Left colon (tissue), 2 donors: ENCODE results near the gene NAGLU. TPM values are rescaled to one million over a fixed set of nuclear protein-coding genes. Genes with fewer than 3 reads are reported as not detected.

ENCODE experiments used
- ATAC-seq: fragments of 200-7000 bp; cut with Tn5 transposase; one replicate; pipeline ENCODE4 v1.9.1; 2020; ENCODE audit warnings: mild to moderate bottlenecking, moderate library complexity
- DNase-seq, 2 donors: peaks; one replicate each; pipeline ENCODE4 v3.0.0-alpha.2; 2020
- intact Hi-C, 2 donors: fragments of 100-400 bp; cut with DNase I in 1 of 2; cut with micrococcal nuclease in 1 of 2; formaldehyde crosslinking; loops; one replicate each; pipeline versions ENCODE4 v1.11.2 to v1.14.0; 2022; cut with DNase I, micrococcal nuclease
- long read RNA-seq: library from polyadenylated mRNA; unstranded; transcript quantifications from one replicate; pipeline ENCODE4 v2.0.0, GENCODE V29; 2021
- total RNA-seq, 2 donors: library from RNA; stranded (reverse); fragmentation: NEBNext Ultra II Directional; extraction: Animal tissue kit (Norgen Biotek cat#: 25700); gene quantifications; one replicate each; pipeline ENCODE4 v1.2.1, GENCODE V29; 2021
- donor health status: DM: no; HTN: no; CAD: no.
- donor health status: DM: yes; HTN: yes; CAD: no.

Gene NAGLU
- total RNA-seq: 10 to 100 TPM; 36.5 to 45.9 TPM
- long read RNA-seq, transcript NAGLU-201 (6 exons, 2,544 nt): major isoform, 97 of 160 reads
- long read RNA-seq, partial matches to known transcripts: 44 of 160 reads
- long read RNA-seq, other reads (novel, unspliced or antisense): 16 of 160 reads

DNA sequence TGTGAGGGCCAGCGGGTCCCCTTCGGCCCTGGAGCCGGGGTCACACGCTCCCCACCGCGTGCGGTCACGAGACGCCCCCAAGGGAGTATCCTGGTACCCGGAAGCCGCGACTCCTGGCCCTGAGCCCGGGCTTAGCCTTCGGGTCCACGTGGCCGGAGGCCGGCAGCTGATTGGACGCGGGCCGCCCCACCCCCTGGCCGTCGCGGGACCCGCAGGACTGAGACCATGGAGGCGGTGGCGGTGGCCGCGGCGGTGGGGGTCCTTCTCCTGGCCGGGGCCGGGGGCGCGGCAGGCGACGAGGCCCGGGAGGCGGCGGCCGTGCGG is at the start of gene NAGLU:
NAGLU (plus strand) TSS at position 194 of the 324 bp plus-strand sequence; CDS start at position 226, 32 bp downstream.
- intact Hi-C loops: no loop called here
- ATAC-seq (peak; percentile 79), DNase-seq (peak; percentile 97 to 99)

DNA sequence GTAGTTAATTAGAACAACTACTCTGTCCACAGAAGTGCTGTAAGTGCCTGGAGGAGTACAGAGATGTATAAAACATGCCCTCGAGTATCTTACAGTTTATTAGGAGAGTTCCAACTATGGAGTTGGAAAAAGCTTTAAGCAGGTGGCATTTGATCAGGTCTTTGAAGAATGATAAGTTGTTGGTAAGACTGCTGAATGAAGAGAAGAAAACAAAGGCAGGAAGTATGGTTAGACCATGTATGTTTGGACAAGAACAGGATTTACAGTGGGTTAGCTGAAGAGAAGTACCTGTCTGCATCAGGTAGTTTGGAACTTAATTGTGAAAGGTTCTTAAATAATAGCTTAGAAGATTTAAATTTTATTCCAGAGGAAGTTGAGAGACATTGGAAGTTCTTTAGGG is 48.0 kb upstream of the NAGLU start:
- intact Hi-C loops: no loop called here
- ATAC-seq (no peak), DNase-seq (no peak)

DNA sequence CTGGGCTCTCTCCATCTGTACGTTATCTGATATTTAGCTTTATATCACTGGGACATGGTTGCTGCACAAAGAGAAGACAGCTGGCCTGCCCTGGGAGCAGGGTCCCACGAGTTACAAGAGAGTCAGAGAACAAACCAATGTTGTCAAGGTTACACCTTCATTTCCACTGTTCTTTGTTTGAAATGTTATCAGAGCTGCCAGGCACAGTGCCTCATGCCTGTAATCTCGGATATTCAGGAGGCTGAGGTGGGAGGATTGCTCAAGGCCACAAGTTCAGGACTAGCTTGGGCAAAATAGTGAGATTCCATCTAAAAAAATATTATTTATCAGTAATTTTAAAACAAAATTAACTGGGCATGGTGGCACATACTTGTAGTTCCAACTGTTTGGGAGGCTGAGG is 42.7 kb upstream of the NAGLU start:
- no peak for ATAC-seq
- intact Hi-C loops: no loop called here
- DNase-seq: no peak

DNA sequence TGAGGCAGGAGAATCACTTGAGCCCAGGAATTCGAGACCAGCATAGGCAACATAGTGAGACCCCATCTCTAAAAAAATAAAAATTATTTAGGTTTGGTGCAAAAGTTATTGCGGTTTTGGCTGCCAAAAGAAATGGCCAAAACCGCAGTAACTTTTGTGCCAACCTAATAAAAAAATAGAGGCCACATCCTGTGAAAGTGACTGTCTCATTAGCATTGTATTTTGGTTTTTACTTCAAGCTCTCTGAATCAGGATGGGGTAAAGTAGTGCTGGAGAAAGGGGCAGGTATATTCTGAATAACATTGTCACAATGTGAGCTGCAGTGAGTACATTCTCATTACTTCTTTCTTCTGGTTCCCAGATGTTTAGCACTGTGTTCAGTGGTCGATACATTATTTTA is 41.4 kb upstream of the NAGLU start:
- intact Hi-C loops: no loop called here
- ATAC-seq (no peak), DNase-seq (no peak)

DNA sequence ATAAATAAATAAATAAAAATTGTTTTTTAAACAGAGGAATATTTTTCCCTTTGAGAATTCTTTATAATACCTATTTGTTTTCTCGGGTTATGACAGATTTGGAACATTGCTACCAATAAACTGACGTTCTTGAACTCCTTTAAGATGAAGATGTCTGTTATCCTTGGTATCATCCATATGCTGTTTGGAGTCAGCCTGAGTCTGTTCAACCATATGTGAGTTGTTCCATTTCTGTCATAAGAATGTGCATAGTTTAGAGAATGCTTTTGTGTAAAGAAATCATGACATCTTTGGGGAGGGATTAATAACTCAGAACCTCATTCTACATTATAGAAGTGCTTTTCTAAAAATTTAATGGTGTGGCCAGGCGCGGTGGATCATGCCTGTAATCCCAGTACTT is 37.2 kb upstream of the NAGLU start:
- DNase-seq (no peak), ATAC-seq (no peak)
- intact Hi-C loops: no loop called here

DNA sequence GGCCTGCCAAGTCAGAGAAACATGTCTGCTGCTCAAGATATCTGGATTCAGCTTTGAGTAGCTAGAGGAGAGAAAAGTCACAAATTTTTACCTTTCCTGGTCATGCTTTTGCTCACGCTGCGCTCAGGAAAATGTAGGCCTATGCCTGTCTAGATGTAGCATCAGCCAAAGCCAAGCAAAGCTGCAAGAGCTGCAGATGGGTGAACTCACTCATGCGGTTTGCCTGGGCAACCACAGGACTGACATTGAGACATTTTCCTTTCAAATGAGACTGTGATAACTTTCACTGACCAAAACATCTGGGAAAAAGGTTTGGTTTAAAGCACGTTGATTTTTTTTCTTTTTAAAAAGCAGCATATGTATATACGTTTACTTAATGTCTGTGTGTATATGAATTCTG is 34.0 kb upstream of the NAGLU start:
- ATAC-seq (no peak), DNase-seq (no peak)
- intact Hi-C loops: no loop called here

DNA sequence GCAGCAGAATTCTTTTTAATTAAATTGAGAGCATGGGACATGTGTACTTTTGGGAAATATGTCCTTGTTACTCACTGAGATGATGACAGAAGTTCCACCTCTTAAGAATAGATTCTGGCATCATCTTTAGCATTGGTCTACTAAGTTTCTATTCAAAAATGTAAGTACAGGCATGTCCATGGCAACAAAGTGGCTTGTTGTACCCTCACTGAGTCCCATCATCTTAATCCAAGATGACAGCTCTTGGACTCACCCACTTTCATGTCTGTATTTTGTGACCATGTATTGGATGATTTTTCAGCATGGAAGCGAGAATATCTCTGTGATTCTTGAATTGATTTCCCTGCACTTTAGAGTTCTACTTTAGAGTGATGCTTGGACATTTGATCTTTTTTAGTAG is 33.1 kb upstream of the NAGLU start:
- DNase-seq (no peak), ATAC-seq (no peak)
- intact Hi-C loops: no loop called here

DNA sequence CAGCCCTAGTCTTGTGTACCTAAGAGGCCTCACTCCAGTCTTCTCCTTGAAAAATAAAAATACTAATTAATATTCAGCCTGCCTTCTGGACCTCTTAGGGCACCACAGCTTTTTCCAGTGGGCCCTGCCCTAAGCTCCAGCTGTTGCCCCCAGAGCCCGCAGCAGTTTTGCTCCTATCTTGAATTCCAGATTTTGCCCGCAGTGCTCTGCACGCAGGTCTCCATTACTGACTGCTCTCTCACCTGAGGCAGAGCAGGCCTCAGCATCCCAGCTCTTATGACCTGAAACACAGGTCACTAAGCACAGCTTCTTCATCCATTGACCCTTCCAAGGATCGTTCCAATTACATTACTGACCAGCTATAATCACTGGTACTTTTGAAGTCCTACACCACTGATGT is 28.4 kb upstream of the NAGLU start:
- intact Hi-C loops: no loop called here
- DNase-seq: no peak
- no peak for ATAC-seq

DNA sequence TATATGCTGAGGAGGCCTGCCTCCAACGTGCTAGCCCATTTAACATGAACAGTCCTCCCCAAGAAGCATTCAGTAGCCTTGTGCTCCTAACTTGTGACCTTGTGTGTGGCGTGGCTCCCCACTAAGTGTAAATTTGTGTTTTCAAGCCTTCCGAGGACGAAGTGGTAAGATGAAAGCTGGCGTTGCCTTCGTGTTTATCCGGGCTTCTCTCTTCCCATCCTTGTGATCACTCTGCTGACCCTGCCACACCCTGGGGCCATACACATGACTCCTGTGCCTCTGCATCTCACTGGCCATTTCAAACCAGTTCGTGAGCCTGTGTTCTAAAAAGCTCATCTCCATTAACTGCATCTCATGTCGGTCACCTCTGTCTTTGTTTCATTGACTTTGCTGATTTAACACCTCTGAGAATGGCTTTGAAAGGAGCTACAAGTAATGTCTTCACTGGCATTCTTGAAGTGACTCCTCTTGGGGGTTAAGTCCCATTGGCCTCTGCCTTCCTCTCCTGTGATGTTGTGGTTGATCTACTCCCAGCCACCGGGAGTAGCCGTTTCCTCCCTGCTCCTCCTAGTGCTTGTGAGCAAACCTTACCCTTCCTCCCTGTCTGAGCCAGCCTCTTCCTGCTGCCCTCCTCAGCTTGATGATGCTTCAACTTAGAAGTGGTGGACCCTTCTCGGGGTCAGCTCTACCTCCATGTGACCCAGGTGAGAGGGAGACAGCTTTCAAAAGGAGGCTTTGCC is 27.4 kb upstream of the NAGLU start:
- no peak for DNase-seq
- intact Hi-C loops: no loop called here
- ATAC-seq: no peak

DNA sequence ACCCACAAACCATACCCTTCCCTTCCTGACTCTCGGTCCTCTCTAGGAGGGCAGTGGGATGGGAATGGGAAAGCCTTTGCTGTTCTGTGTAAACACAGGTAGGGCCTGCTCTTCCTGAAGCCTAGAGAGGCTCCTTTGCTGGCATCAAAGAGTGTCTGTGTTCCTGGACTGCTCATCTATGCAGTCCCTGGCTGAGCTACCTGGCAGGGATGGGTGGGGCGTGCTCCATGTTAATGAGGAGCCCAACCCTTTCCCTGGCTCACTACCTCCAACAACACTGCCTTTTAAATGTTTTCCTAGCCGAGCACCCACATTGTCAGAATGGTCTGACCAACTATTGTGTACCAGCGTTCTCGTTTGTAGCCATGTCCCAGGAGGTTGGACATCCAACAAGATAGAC is 26.6 kb upstream of the NAGLU start:
- intact Hi-C loops: no loop called here
- peak; percentile 96 for ATAC-seq
- DNase-seq: peak; percentile 56 to 70

DNA sequence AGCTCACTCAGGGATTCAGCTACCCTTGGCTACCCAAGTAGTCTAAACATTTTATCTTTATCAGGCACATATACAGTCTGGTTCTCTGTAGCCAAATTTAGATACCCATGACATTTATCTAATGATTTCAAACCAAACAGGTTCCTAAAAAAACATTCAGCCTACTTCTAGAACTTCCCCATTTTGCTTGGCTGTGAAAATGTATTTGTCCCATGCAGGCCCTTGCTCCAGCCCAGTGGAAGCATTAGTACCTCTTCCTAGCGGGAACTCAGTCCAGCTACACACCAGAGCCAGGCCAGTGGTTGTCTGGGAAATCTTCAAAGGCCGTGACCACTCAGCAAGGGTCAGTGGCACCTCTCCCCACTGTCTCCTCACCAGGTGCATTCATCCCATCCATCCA is 26.2 kb upstream of the NAGLU start:
- intact Hi-C loops: no loop called here
- DNase-seq (no peak), ATAC-seq (no peak)

DNA sequence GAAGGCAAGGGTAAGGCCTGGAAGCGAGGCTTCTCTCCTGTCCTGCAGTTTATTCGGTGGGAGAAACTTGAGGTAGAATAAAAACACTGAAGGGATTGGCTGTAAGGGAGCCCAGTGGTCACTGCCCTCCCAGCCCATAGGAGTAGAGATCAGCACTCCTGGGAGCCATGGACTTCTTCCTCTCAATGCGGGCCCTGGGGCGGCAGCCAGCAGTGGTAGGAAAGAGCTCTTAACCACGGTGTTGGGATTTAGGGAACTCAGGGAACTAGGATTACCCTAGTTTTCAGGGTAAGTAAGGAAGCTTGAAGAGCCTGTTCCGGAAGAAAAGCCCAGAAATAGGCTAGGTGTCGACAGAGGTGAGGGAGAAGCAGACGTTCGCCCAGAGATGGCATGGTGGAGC is 23.8 kb upstream of the NAGLU start:
- no peak for DNase-seq
- intact Hi-C loops: no loop called here
- no peak for ATAC-seq

DNA sequence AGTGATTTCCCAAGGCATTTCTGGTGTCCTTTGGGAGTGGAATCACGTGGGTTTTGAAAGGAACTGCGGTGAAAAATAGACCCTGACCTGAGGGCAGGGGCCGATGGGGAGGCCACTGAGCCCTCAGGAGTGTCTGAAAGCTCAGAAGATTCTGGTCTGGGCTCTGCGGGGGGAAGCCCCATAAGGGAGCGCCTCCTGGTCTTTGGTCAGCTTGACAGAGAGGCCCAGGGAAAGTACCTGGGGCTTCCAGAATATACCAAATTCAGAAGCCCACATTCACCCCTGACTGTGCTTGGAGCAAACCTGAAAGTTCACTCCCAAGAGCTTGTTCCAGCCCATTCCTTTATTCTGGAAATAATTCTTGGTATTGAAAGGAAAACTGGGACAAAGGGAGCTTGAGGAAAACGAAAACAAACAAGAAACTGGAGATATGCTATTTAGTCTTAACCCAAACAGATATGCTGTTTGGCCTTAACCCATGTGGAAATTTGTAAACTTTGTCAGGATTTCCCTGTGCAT is 23.2 kb upstream of the NAGLU start:
- no peak for DNase-seq
- intact Hi-C loops: no loop called here
- no peak for ATAC-seq

DNA sequence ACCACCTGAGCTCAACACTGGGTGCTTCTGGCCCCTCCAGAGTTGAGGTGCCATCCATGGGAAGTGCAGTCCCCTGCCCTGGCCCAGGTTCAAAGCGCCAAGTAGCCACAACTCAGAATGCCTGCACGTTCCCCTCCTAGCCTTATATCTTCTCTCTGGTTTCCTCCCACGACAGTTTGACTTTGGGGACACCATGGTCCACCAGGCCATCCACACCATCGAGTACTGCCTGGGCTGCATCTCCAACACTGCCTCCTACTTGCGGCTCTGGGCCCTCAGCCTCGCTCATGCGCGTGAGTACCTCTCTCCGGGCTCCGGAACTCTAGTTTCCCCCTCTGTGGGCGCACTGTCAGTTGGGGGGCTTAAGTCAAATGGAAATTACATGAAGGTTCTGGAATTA is 22.4 kb upstream of the NAGLU start:
- ATAC-seq: no peak
- DNase-seq: no peak
- intact Hi-C loops: no loop called here

DNA sequence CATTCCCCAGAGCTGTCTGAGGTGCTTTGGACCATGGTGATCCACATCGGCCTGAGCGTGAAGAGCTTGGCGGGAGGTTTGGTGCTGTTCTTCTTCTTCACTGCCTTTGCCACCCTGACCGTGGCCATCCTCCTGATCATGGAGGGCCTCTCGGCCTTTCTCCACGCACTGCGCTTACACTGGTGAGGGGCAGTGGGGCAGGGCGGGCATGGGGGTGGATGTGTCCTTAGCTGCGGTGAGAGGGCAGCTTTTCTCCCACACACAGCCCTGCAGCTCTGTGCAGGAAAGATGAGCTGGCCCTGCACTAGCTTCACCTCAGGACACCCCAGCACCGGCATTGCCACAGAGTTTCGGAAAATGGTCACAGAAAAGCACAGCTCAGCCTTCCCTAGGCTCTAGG is 21.8 kb upstream of the NAGLU start:
- intact Hi-C loops: no loop called here
- no peak for DNase-seq
- ATAC-seq: no peak

DNA sequence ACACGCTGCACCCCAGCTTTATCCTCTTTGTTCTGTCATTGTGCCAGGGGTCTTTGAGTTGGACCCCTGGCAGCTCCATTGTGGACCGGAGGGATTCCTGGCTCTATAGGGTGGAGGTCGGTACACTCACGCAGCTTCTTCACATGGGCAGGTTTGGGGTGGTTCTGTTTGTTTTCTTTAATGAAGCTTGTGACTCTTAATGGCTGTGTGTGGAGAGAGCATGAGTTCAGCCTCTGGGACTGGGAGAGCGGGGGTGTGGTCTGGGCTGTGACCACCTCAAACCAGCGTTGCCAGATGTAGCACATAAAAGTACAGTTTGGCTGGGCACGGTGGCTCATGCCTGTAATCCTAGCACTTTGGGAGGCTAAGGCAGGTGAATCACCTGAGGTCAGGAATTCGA is 21.2 kb upstream of the NAGLU start:
- ATAC-seq: no peak
- intact Hi-C loops: loop anchor here in 1 of 2 donors (5.0 kb wide), 1 partner anchor 88 kb away; no protein-coding TSS in a partner anchor
- no peak for DNase-seq

DNA sequence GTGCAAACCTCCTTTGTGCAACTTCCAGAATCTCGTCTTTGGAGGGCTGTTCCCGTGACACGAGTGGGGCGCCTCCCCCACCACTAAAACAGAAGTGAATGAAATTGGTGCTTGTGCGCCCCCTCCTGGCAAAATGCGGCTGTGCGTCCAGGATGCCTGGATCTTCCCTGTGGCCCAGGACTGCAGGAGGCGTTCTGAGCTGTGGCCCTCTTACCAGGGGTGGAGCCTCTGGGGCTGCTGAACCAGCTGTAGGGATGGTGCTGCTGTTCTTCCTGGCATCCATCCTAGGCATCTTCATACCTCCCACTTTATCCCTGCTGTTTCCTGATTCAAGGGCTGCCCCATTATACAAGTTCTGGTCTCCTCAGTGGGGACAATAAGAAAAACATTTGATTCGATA is 18.5 kb upstream of the NAGLU start:
- peak; percentile 73 for ATAC-seq
- DNase-seq: peak; percentile 88 to 93
- intact Hi-C loops: loop anchor here in 1 of 2 donors (5.0 kb wide), 1 partner anchor 90 kb away; no protein-coding TSS in a partner anchor

DNA sequence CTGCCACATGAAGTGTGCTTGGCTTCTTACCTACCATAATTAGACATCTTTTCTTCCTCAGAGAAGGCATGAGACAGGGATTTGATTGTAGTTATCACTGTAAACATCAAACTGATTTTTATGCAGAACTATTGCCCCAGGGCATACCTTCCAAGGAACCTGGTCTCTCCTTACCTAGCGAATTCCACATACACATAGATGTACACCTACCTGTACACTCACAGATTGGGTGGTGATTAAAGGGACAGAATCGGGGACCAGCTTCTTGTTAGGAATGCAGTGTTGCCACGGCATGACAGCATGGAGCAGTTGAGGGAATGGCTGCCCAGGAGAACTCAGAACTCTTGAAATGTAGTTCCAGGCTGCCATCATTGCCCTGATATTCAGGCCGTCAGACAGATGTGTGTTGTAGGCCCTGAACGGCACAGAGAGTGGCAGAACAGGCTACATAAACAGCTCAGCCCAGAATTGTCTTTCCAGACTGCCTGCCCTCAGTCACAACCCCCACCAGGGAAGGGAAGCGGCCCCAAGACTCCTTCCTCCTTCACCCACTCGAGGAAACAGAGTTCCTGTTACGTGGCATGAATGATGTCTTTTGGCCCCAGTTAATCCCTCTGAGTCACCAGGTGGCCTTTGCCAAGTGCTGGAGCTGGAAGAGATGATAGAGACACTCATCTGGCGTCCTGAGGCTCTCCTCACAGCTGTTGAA is 17.8 kb upstream of the NAGLU start:
- intact Hi-C loops: loop anchor here in 1 of 2 donors (5.0 kb wide), 1 partner anchor 91 kb away; no protein-coding TSS in a partner anchor
- DNase-seq (peak; percentile 73 to 91), ATAC-seq (peak; percentile 70)

DNA sequence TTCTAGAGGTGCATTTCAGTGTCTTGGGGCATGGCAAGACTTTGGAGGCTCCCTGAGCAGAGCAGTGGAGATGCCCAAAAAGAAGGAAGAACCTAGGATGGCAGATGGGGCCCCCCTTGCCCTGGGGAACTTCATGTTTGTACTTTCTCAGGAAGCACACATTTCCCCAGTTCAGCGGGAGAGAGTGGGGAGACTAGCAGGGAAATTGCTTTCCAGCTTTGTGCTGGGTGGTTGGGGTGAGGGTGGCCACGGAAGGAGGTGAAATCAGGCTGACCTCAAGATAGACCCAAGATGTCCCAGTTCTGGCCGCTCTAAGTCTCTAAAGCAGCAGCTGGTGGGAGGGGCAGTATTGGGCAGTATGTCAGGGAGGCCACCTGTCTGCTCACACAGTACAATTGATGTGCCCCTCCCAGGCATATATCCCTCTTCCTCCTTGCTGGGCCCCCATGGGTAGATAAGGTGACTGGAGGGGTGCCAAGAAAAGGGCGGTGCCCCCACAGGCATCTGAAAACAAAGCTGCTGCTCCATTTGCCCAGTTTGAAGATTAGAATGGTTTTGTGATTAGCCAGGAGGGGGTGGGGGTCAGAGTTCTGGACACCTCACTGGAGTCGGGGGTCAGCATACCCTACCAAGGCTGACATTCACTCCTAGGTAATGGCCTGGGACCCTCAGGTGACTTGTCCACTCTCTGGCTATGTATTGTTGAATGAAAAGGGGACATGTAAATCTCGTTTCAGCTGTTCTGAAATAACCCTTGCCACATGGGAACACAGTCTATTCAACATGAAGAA is 17.1 kb upstream of the NAGLU start:
- DNase-seq (peak; percentile 93 to 94), ATAC-seq (peak; percentile 80)

More for the DNA sequence above, 17.1 kb upstream of the NAGLU start:
- intact Hi-C loops: loop anchor here in 1 of 2 donors (5.0 kb wide), 1 partner anchor 92 kb away; no protein-coding TSS in a partner anchor
